DMS53 treated with DMSO at 0.1 percent for 48 hours (cell line): Measurements from ENCODE around the gene DLG5.

Experiments used
- DNase-seq: peaks from one replicate; lab custom pipeline; 2025; ENCODE audit not compliant: unreplicated experiment; lab: John Stamatoyannopoulos, UW

DLG5 gene

DNA sequence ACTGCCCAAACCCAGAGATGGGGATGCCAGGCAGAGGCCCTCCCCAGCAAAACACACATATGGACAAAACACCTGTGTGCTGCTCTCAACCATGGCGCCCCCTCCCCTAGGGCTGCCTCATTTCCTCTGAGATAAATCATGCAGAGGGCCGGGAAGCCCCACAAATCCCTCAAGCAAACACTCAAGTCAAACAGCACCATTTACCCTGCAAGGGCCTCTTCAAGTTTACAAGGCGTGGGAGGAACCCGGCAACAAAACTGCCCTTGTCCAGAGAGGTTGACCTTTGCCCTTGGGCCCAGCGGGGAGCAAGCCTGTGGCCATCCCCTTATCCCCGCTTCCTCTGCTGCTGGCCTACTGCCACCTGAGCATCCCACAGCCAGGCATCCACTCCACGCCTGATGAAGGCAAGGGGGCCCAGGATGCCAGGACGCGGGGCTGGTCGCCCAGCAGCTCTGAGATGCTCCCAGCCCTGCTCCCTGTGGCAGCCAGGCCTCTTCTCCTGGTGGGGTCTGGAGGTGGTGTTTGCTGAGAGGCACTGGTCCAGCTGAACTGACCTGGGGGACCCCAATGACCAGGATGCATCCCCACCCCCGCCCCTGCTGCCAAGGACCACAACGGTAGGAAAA, 77.4 kb downstream of the DLG5 start:
- DNase-seq: peak; percentile 56

DNA sequence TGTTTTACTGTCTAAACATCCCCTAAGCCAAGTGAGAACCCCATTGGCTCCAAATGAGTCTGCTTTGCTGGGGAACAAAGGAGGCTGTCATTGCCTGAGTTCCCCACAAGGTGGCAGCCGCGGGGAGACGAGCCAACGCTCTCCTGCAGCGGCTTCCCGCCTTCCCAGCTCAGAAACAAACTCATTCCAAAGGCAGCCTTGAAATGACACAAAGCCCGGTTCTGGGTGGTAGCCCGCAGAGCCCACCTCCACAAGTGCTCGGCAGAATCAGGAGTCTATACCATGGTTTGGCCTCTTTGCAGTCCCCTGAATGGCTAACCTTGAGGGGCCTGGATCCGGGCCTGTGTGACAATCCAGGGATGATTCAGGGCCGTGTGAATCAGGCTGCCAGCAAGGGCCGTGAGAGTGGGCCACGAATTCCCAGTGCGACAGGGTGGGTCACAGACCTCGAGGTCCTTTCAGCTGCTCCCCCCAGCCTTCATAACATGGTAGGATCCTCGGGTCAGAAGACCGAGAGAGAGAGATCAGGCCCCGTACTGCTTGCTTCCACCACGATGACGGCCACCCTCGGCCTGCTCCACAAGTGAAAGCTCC, 79.7 kb downstream of the DLG5 start:
- DNase-seq: peak; percentile 15

DNA sequence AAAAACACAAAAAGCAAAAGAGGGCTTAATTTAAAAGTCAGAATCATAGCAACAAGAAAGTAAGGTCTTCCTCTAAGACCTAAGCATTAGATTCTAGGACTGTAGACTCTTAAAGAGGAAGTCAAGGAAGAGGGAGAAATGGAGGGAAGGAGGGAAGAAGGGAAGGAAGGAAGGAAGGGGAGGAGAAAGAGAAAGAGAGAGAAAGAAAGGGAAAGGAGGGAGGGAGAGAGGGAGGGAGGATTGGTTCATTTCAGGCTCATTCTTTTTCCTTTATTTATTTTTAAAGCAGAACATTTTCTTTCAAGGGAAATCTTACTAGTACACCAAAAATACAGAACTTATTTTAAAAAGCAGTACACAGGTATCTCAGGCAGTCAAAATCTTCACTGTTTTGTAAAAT, 81.1 kb downstream of the DLG5 start:
- no peak for DNase-seq

DNA sequence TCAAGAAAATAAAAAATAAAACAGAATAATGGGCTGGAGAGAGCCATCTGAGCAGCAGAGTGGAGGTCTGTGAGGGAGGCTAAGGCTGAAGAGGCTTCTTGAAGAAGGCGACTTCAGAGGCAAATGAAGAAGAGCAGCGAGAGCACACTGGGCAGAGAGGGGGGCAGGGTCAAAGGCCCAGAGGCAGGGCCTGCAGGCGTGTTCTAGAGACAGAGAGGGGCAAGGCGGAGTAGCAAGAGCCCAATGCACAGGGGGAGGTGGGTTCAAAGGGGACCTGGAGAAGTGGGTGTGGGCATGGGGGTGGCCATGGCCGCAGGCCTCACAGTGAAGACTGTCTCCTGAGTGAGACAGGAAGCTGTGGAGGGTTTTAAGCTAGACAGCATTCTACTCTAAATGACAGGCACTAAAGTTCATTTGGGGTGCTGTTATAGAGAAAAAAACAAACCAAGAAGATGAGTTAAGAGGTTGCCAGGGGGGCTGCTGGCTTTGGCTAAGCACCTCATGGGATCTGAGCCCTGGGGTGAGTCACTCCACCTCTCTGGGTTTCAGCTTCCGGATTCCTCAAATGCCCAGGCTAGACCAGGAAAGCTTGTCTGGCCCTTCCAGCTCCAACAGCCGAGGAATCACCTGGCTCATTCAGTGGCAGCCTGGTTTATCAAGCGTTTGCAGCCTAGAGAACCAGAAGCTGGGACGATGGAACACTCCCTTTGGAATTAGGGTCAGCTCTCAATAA, 81.7 kb downstream of the DLG5 start:
- no peak for DNase-seq

DNA sequence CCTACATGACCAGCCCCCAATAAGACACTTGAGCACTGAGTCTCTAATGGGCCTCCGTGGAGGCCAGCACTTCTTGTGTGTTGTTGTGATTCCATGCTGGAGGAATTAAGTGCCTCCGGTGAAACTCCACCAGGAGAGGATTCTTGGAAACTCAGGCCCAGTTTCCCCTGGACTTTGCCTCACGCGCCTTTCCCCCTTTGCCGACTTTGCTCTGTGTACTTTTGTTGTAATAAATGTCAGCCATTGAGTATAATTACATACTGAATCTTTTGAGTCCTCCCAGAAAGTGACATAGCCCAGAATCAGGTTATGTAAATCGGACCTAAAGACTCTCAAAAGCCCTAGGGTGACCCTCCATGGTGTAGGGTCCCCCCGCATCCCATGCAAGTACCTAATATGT, 82.4 kb downstream of the DLG5 start:
- DNase-seq: no peak

DNA sequence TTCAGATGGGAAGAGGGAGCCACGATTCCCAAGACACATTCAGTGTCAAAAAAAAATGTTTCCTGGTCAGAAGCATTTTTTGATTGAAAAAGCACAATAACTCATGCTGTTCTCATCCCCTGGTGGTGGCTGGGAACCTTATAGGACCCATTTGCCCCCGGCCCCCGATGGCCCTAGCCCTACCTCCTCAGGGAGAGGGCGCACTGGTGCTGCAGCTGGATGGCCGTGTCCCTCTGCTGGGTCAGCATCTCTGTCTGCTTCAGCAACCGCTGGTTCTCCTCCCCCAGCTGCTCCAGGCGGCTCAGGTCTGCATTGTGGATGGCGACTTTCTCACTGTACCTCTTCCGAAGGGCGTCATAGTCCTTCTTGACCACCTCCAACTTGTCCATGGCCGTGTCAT, 83.3 kb downstream of the DLG5 start:
- DNase-seq: no peak

DNA sequence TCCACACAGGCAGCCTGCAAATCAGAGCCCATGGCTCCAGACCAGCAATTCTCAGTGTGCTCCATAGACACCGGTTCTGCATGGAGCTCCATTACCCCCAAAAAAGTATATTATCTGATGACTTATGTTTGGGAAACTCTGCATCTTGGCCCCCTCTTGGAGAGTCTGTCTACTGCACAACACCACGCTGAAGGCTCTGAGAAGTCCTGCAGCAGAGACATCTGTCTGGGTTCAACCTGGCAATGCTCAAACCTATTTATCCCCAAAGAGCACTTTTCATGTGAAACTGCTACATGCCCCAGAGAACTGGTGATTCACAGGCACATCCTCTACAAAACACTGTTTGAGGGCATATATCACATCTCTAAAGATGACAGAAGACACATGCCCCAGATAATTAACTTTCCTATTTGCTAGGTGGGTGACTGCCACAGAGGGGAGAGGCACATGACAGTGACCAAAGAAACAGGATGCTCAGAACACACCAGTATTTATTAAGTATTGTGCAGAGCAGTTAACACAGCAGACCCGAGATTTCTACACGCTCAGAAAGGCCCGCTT, 83.8 kb downstream of the DLG5 start:
- no peak for DNase-seq

DNA sequence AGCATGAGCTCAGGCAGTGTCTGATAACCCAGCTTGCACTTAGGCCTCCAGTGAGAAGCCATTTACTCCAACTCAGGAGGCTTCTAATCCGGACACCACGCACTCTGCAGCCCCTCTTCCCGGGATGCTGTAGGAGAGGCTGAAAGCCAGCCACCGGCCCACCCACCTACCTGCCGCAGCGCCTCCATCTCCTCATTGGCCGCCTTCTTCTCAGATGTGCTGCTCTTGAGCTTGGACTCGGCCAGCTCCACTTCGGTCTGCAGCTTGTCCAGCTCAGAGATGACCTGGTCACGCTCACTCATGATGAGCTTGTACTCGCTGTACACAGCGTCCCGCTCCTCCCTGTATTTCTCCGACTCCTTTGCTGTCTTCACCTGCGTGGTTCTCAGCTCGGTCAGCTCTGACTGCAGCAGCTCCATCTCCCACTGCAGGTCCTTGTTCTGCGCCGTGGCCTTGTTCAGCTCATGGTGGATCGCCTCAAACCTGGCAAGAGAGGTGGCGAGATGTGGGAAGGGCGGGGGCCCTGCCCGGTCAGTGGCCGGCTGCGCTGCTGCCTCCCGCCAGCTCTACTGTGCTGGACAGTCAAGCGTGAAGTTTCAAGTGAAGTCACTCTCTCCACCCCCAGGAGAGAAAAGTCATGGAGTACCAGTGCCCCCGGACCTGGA, 84.7 kb downstream of the DLG5 start:
- no peak for DNase-seq

DNA sequence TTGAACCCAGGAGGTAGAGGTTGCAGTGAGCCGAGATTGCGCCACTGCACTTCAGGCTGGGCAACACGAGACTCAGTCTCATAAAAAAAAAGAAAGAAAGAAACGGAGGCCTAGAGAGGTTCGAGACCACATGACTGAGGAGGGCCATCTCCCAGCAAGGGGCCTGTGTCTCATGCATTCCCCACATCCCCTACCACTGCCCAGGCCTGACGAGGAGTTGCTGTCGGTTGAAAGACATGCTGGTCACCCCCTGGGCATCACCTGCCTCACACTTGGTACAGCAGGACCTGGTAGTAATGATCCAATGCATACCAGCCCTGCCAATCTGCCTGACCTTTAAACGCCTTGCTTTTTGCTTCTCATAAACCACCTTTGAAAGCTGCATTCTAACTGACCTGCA, 85.9 kb downstream of the DLG5 start:
- DNase-seq: no peak

DNA sequence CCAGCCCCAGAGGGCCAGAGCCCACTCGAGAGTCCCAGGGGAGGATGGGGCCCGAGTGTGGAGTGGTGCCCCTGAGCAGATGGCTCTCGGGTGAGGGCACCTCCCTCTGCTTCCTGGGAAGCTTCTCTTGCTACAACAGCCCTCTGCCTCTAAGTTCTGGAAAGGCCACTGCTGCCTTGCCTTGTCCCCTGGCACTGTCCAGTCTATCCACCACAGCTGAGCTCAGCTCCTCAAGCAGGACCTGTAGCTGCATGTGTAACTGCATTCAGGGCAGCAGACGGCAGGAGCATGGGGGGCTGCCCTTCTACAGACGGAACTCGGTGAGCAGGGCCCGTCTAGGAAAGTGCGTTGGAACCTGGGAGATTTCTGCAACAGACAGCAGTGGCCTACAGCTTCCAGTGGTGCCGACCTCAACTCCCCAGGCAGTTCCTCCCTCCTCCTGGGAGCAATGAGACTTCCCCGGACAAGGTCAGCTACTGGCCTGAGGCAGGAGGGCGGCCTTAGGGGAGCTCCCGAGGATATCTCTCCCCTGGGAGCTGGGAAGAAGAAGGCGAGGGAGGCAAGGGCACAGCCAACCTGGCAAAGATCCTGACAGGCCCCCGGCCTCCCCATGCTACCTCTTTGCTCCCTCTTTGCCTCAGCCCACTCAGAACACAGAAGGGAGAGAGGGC, 88.5 kb downstream of the DLG5 start:
- DNase-seq: no peak

DNA sequence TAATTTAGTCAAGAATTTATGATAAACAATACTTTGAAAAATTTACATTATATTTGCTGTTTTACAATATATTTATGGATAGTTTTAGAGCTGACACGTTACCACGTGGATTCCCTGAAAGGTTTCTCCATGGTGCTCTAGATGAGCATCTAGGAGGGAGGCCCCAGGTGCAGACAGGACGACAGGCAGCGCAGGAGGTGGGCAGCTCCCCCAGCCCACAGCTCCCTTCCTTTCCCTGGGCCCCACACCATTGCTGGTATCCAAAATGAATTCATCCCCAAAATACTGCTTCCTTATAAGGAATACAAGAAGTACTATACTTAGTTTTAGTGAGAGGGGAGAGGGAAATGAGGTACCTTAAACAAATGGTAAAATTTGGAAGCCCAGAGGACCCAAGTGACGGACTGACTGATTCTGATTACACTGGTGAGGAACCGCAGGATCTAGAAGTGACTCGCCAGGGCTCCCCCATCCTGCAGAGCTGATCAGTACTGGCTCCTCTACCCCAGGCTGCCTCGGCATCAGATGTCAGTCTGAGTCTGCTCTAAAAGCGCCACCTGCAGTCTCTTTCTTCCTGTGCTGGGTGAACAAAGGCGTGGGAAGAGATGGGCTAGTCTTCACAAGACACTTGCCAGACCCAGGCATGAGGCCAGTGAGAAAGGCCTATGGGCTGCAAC, 89.2 kb downstream of the DLG5 start:
- DNase-seq: peak; percentile 15

DNA sequence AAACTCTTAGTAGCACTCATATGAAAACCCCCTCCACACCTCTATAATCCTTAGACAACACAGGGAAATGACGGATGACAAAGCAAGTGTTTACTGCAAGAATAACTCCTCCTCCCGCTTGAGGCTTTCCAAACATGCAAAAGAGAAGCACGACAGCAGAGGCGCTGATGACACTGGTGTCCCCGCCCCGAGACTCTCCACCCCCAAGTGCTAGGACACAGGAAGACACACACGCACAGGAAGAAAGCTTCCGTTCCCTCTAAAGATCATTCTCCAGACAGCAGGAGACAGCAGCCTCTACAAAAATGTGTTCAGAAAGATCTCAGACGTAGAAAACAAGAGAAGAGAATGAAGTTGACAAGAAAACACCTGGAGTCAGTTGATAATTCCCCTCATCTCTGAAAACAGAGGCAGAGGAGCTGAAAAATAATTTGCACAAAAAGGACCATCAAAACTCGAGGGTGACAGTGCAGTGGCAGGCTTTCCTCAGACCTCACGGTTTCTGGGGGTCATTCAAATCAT, 90.2 kb downstream of the DLG5 start:
- DNase-seq: peak; percentile 42

DNA sequence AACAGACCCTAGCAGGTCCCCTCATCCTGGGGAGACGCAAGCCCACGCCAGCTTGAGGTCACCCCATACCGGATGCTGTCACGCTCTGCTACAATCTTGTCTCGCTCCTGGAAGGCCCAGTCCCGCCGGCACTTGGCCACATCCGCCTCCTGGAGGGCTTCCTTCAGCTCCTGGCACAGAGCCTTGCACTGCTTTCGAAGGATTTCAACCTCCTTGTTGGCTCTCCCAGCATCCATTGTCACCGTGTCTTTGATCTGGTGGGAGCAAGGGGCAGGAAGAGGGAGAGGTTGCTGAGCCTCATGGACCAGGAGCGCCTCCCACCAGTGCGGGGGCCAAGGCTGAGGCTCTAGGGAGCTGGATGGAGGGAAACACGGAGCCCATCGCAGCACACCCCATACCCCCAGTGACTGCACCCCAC, 90.9 kb downstream of the DLG5 start:
- DNase-seq: no peak

DNA sequence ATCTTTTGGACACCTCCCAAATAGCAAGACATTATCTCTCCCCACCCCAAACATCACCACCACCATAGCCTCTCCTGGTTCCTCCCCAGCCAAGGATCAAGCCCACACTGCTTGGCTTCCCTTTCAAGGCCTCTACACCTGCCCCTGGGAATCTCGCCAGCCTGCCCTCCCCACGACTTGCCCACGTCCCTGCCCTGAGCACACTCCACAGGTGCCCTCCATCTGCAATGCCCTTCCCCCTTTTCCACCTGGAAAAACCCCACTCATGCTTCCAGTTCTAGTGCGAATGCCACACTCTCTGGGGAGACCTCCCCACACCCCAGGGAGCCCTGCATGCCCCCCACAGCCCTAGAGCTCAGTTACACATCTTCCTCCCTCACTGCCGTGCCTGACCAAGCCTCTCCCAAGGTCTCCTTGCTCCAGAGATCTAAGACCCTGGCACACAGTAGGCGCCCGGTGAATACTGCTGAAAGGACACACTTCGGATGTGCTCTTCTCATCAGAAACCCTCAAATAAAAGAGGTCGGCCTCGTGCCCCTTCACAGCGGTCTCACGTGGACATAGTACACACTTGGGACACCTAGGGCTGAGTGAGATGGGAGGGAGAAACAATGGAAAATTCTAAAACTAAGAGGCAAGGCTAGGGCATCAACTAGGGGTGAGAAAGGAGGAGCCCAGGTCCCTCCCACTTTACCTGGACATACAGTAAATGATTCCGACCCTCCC, 91.4 kb downstream of the DLG5 start:
- DNase-seq: no peak

DNA sequence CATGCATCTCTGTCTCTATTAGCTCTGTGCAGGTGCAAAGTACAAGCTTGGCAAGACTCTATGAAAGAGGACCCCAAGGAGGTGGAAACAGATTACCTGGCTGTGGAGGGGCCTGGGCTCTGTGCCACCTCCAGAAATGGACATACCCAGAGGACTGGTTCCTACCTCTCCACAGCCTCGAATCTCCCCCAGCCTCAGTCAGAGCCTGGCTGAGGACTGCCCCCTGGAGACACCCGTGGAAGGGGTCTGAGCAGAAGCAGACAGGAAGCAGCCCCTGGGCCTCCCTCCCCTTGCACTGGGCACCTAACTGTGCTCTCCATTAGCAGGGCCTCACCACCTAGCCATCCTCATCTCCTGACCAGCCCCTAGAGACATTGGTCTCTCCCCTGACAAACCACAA, 92.0 kb downstream of the DLG5 start:
- DNase-seq: no peak

DNA sequence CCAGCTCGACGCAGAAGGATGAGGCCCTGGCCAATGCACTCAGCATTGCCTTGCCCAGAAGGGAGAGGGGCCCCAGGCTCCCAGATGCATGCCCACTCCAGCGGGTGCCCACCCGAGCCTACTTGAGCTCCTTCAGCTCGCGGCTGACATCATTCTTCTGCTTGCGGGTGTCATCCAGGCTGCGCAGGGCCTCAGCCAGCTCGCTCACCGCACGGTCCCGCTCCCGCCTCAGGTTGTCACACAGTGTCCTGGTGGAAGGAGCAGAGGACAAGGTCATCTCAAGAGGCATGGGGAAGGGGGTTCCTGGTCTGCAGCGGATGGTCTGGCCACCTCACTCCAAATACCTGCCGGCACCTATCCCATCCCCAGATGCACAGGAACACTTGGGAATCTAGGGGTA, 92.8 kb downstream of the DLG5 start:
- DNase-seq: no peak

DNA sequence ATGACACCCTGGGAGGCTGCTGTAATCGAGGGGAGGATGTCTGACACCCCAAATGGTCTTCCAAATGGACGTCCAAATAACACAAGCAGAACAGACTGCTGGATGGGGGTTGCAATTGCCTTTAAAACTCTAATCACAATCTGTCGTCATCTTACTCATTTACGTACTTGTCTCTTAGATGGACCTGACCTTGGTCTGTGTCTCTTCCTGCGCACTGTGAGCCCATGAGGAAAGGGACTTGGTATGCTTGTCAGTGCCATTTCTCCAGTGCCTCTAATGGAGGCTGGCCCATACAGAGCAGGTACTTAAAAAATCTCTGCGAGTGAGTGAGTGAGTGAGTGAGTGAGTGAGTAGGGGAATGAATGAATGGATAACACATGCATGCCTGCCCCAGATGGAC, 93.3 kb downstream of the DLG5 start:
- no peak for DNase-seq

DNA sequence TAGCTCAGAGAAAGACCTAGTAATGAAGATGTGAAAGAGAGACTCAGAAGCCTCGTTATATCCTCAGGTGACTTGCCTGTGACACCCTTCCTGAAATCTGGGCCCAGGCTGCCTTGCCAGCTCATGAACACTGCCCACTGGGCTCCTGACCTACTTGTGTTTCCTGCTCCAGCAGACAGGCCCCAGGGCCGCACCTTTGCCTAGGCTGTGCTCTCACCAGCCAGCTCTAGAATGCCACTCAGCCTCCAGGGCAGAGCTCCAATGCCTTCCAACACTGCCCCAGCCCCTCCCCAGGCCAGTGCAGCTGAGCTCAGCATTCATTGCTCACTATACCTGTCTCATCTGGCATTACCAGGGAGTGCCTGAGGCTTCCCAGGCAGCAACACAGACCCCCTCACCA, 94.3 kb downstream of the DLG5 start:
- no peak for DNase-seq

DNA sequence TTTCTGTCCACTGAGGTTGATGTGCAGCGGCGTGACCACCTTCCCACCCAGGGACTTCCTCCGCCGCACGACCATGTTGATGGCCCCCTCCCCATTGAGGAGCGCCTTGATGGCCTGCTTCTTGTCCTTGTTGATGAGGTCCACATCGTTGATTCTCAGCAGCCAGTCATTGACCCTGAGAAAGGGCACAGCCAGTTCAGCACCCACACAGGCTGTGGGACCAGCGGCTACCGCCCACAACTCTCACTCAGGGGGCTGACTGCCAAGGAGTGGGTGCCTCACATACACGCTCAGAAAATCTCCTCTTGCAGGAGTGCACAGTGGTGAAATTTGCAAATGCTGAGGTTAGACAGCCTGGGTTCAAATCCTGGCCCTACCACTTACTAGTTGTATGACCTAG, 97.2 kb downstream of the DLG5 start:
- no peak for DNase-seq

DNA sequence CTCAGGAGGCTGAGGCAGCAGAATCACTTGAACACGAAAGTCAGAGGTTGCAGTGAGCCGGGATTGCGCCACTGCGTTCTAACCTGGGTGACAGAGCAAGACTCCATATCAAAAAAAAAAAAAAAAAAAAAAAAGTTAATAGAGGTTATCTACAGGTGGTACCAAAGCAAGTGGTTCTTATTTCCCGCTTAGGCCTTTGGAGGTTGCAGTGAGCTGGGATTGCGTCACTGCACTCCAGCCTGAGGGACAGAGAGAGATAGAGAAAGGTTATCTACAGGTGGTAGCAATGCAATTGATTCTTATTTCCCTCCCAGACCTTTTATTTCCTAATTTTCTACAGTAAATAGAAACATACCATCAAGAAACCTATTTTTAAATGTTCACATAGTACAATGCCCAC, 98.2 kb downstream of the DLG5 start:
- no peak for DNase-seq
